ENCODE results near the gene PHLDA2.

The PHLDA2 gene

DNA sequence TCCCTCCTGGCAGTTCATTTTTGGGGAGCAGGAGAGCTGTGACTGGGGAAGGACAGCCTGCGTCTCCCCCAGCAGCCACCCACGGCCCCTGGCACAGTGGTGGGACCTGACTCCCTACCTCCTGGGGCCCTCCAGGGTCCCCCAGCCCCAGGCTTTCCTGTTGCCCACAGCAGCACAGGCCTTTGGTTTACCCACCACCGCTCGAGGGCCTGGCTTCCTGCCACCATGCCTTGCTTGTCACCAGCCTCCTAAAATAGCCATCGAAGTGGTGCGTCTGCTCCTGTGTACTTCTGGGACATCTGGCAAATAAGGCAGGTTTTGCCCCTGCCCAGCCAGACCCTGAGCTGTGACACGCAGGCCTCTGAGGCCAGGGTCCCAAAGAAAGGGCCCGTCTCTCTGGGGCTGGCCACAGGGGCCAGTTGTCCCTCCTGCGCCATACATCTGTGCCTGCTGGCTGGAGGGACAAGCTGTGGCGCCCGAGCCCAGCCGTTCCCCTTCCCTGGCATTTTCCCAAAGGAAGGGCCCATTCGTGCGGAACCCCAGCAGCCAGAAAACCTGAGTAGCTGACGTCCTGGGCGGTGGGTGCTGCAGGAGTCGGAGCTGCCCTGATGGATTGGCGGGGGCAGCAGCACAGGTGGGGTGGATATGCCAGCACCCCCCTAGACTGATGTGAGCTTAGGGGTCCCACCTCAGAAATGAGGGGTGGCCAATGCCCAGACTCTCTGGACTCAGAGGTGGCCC is 14.6 kb downstream of the PHLDA2 start:
- no peaks in the 10 kb centered on the region for H3K27me3 ChIP-seq (ENCODE audit: control insufficient read depth, insufficient read depth, low read length)
- no peaks in the 10 kb centered on the region for H3K36me3 ChIP-seq (ENCODE audit: control insufficient read depth, insufficient read depth, low read length)
- no peak overlapping the region for H3K9ac ChIP-seq
- no peak for TF ChIP-seq CTCF (IDR thresholded peaks at IDR 0.05)
- H3K4me1 ChIP-seq: peaks cover 3% of the 10 kb centered on the region
- H3K4me3 ChIP-seq (ENCODE audit: low read depth, low read length): no peak overlapping the region
- no peaks in the 10 kb centered on the region for H3K9me3 ChIP-seq (ENCODE audit: control insufficient read depth, low read length)
- no peaks in the 10 kb centered on the region for H3K79me2 ChIP-seq
- no peak overlapping the region for H2AFZ ChIP-seq
- H3K4me2 ChIP-seq (ENCODE audit: low read length): no peak overlapping the region
- H3K27ac ChIP-seq: no peak overlapping the region

DNA sequence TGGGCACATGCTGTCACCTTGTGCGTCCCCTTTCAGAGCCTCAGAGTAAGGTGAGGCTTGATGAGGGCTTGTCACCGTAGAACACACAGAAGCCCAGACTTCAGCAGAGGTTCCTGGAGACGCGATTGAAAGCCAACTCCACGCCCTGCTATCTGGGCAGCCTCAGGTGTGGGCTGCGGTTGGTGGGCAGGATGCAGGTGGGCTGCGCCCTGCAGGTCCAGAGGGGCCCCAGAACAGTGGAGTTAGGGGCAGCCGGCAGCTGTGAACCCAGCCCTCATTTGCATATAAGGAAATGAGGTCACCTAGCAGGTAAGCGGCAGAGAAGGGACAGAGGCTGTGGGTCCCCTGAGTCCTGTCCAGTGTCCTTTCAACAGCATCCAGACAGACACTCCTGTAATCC is 15.4 kb downstream of the PHLDA2 start:
- H3K9ac ChIP-seq: no peak overlapping the region
- H3K79me2 ChIP-seq: no peaks in the 10 kb centered on the region
- no peak for TF ChIP-seq CTCF (IDR thresholded peaks at IDR 0.05)
- H3K27me3 ChIP-seq (ENCODE audit: control insufficient read depth, insufficient read depth, low read length): no peaks in the 10 kb centered on the region
- H3K4me1 ChIP-seq: peaks cover 3% of the 10 kb centered on the region
- no peaks in the 10 kb centered on the region for H3K9me3 ChIP-seq (ENCODE audit: control insufficient read depth, low read length)
- no peak overlapping the region for H3K4me2 ChIP-seq (ENCODE audit: low read length)
- H3K36me3 ChIP-seq (ENCODE audit: control insufficient read depth, insufficient read depth, low read length): no peaks in the 10 kb centered on the region
- H3K27ac ChIP-seq: no peak overlapping the region
- no peak overlapping the region for H2AFZ ChIP-seq
- H3K4me3 ChIP-seq (ENCODE audit: low read depth, low read length): no peak overlapping the region

GRCh38 chr11:2913019-2913431 is 16.2 kb downstream of the PHLDA2 start:
- Histone ChIP-seq H3K27me3 (ENCODE audit: control insufficient read depth, insufficient read depth, low read length) (no peaks in the 10 kb centered on the region), H3K9ac (no peak overlapping the region), H3K79me2 (no peaks in the 10 kb centered on the region), H3K4me3 (ENCODE audit: low read depth, low read length) (no peak overlapping the region), H3K4me1 (peaks cover 3% of the 10 kb centered on the region), H3K4me2 (ENCODE audit: low read length) (no peak overlapping the region), H3K27ac (no peak overlapping the region), H3K36me3 (ENCODE audit: control insufficient read depth, insufficient read depth, low read length) (no peaks in the 10 kb centered on the region), H3K9me3 (ENCODE audit: control insufficient read depth, low read length) (no peaks in the 10 kb centered on the region), H2AFZ (no peak overlapping the region)
- TF ChIP-seq CTCF (IDR thresholded peaks at IDR 0.05): no peak

GRCh38 chr11:2912498-2912897 is 16.7 kb downstream of the PHLDA2 start:
- Histone ChIP-seq H3K4me1 (peaks cover 3% of the 10 kb centered on the region), H3K4me3 (ENCODE audit: low read depth, low read length) (no peak overlapping the region), H2AFZ (no peak overlapping the region), H3K79me2 (no peaks in the 10 kb centered on the region), H3K9me3 (ENCODE audit: control insufficient read depth, low read length) (no peaks in the 10 kb centered on the region), H3K27ac (no peak overlapping the region), H3K27me3 (ENCODE audit: control insufficient read depth, insufficient read depth, low read length) (no peaks in the 10 kb centered on the region), H3K4me2 (ENCODE audit: low read length) (no peak overlapping the region), H3K36me3 (ENCODE audit: control insufficient read depth, insufficient read depth, low read length) (no peaks in the 10 kb centered on the region), H3K9ac (no peak overlapping the region)
- no peak for TF ChIP-seq CTCF (IDR thresholded peaks at IDR 0.05)

DNA sequence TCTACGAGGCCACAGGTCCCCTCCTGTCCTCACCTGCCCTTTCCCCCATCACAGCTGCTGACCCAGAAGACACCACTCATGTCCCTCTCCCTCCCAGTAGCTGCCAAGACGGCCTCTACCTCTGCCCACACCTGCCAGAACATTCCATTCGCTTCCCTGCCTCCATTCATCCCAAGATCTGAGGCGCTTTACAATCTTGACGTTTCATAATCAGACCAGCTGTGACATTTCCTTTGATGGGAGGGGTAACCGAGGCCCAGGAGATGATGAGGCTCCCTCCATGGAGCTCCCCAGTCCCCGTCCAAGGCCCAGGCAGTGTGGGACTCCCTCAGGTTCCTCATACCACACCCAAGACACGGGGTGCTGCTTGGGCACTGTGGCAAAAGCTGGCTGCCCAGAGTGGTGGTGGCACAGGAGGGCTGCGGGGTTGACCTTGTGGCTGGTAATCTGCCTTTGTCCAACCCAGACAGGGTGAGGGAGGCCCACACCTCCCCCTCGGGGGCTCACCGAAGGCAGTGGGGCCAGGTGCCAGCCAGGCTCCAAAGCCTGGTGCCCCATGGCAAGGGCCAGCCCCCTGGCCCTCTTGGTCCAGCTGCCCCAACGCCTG is 17.3 kb downstream of the PHLDA2 start:
- Histone ChIP-seq H3K27me3 (ENCODE audit: control insufficient read depth, insufficient read depth, low read length) (no peaks in the 10 kb centered on the region), H3K4me3 (ENCODE audit: low read depth, low read length) (no peak overlapping the region), H3K9ac (no peak overlapping the region), H3K79me2 (no peaks in the 10 kb centered on the region), H3K36me3 (ENCODE audit: control insufficient read depth, insufficient read depth, low read length) (no peaks in the 10 kb centered on the region), H3K4me1 (peaks cover 3% of the 10 kb centered on the region), H3K9me3 (ENCODE audit: control insufficient read depth, low read length) (no peaks in the 10 kb centered on the region), H2AFZ (no peak overlapping the region), H3K4me2 (ENCODE audit: low read length) (no peak overlapping the region), H3K27ac (no peak overlapping the region)
- no peak for TF ChIP-seq CTCF (IDR thresholded peaks at IDR 0.05)

Measured in parathyroid adenoma (tissue), 2 donors.